ACHN (cell line): ENCODE data around the gene TMEM130.

Source experiments
- DNase-seq: peaks from one replicate; pipeline ENCODE4 v3.0.0-alpha.2; 2015
- in situ Hi-C: cut with HindIII; loops from 2 replicates; pipeline ENCODE4 v1.10.0; 2017; ENCODE audit warnings: low sequenced_read_pairs, low pct_ligation_motif_present, low pct_unique_long_range_greater_than_20kb

Gene TMEM130

DNA sequence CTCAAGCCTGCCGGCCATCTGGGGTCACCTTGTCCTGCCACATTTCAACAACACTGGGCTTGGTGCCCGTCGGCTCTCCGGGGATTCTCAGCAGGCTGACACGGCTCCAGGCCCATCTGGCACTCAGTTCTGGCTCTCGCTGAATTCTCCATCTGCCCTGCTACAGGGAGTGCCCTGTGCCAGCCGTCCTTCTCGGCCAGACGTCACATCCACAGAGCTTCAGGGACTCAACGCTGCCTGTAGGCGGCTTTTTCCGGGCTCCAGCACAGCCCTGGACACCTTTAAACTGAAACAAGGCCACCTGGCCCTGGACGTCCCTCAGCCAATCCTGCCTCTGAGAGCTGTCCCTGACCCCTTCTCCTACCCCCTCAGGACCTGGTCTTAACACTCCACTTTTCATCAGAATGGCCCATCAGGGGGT lies 43.0 kb downstream of the TMEM130 start:
- in situ Hi-C loops, result no loop called here

DNA sequence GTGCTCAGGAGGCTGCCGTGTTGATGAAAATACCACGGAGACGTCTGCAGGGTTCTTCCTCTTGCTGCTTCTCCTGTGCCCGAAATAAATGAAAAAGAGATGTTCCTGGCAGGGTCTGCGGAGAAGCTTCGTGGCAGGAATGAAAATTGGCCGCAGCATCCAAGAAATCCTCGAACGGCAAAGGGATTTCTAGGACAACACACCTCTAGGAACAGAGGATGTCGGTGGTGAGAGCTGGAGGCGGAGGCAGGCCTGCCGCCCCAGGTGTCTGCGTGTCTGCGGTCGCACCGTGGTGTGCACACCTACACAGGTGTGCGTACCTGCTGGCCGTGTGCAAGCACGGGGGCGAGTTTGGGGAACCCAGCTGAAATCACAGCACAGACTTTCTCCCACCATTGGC lies 43.4 kb downstream of the TMEM130 start:
- in situ Hi-C loops, result no loop called here

More for the DNA sequence above, 43.0 kb downstream of the TMEM130 start:
- no peak for DNase-seq

GRCh38 chr7:98823226-98823625 lies 46.6 kb downstream of the TMEM130 start:
- DNase-seq, result no peak
- in situ Hi-C loops, result no loop called here

More for the DNA sequence above, 43.4 kb downstream of the TMEM130 start:
- no peak for DNase-seq

DNA sequence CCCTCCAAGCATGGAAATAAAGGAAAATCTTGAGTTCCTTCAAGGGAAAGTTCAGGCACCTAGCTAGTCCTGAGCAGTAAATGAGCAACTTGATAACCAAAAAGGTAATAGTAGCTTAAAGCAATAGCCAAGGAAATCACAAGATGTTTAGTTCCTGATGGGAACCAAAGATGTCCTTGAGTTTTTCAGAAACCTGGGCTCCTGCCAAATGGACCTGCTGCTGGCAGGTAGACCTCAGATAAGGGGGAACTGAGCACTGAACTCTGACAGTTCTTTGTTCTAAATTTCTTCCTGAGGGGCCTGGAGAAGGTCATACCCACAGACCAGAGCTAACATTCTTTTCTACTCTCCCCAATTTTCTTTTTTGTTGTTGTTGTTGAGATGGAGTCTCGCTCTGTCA lies 48.5 kb downstream of the TMEM130 start:
- DNase-seq, result no peak
- in situ Hi-C loops, result no loop called here

GRCh38 chr7:98816967-98817710 lies 52.7 kb downstream of the TMEM130 start:
- in situ Hi-C loops, result no loop called here
- DNase-seq, result no peak

GRCh38 chr7:98816241-98816640 lies 53.6 kb downstream of the TMEM130 start:
- DNase-seq, result no peak
- in situ Hi-C loops, result no loop called here

DNA sequence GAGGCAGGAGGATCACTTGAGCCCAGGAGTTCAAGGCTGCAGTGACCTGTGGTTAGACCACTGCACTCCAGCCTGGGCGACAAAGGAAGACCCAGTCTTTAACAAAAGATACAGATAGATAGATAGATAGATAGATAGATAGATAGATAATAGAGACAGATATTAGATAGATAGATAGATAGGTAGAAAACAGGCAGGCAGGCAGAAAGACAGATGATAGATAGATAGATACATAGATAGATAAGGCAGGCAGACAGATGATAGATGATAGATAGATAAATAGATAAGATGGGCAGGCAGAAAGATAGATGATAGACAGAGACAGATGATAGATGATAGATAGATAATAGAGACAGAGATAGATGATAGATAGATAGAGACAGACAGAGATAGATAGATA lies 54.5 kb downstream of the TMEM130 start:
- DNase-seq, result no peak
- in situ Hi-C loops, result no loop called here

DNA sequence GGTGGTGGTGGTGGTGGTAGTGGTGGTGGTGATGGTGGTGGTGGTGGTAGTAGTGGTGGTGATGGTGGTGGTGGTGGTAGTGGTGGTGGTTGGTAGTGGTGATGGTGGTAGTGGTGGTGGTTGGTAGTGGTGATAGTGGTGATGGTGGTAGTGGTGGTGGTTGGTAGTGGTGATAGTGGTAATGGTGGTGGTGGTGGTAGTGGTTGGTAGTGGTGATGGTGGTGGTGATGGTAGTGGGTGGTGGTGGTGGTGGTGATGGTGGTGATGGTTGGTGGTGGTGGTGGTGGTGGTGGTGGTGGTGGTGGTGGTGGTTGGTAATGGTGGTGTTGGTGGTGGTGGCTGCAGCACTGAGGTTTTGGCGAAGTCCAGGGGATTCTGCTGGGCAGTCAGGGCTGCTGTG lies 58.5 kb downstream of the TMEM130 start:
- no peak for DNase-seq
- in situ Hi-C loops, result no loop called here

DNA sequence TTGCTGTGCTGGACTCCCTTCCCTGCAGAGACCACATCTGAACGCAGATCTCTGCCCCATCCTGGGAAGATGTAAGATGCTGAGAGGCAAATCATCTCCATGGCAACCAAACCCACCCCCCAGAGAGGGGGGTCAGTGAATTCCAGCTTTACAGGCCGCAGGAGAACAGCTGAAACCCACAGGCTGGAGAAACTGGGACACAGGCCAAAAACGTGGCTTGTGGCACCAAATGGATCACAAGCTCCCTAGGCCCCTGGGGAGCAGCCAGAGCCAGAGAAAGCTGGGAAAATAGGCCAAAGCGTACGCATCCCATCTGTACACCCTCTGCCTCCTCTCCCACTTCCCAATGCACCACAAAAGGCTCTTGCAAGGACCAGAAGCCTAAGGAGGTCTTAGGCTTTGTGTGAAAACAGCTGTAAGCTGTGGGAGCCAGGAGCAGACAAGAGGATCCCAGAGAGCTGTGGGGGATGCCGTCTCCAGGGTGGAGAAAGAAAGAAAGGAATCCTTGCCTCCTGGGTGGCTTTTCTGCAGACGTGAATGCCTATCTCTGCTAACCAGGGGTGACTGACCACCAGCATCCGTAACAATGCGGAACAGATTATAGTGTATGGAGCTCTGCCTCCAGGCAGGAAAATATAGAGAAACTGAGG lies 59.5 kb downstream of the TMEM130 start:
- DNase-seq, result no peak
- in situ Hi-C loops, result no loop called here

DNA sequence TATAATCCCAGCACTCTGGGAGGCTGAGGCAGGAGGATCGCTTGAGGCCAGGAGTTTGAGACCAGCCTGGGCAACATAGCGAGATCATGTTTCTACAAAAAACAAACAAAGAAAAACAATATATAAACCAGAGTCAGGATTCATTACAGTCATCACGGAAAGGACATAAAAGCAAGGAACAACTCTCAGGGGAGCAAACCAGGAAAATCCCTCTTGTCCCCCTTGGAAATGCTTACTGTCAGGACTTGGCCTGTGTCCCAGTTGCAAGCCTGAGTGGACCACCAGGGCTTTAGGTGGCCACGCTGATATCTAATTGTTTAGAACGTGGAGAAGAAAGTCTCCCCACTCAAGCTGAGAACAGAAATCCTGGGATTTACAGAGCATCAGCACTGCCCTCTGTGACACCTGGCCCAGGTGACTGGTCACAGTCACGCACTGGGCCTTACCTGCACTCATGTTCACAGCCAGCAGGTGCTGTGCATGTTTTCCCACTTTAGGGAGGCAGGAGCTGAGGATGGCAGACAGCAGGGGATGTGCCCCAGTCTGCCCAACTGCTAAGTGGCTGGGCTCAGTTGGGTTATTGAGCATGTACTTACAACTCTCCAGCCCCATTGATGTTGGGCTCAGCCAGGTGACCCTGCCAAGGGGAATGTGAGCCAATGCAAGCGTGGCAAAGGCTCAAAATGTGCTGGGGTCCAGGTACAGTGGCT lies 60.9 kb downstream of the TMEM130 start:
- no peak for DNase-seq
- in situ Hi-C loops, result no loop called here

DNA sequence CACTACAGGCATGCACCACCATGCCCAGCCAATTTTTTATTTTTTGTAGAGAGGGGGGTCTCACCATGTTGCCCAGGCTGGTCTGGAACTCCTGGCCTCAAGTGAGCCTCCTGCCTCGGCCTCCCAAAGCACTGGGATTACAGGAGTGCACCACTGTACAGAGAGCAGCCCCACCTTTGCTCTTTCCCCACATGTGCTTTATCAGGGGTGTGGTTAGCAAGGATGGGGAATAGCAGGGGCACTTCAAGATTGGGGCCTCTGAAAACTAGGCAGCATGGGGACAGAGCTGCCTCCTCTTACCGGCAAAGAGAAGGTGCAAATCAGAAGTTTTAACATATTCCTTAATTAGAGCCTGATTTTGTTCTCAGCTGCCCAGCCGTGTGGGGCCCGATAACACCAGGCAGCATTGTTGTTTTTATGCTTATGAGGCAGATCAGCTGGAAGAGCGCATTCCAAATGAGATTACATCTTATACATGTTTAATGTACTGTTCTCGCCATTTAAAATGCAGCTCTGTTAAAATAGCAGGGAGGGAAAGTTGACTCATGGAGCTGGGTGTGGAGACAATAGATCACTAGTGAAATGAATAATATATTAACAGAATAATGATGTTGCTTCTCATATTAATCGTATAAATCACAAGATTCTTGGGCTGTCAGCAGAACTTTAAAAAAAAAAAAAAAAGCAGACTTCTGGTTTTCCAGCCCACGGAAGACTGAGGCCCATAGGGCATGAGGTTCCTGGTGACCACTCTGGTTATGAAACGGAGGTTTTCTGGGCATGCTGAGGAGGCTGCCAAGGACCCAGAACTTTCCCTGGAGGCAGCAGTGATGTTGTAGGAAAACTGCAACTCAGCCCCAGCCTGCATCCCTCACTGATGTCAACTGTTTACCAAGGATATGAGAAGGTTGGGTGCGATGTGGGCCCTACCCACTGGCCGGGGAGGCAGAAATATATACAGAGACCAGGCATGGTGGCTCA lies 62.5 kb downstream of the TMEM130 start:
- no peak for DNase-seq
- in situ Hi-C loops, result no loop called here

DNA sequence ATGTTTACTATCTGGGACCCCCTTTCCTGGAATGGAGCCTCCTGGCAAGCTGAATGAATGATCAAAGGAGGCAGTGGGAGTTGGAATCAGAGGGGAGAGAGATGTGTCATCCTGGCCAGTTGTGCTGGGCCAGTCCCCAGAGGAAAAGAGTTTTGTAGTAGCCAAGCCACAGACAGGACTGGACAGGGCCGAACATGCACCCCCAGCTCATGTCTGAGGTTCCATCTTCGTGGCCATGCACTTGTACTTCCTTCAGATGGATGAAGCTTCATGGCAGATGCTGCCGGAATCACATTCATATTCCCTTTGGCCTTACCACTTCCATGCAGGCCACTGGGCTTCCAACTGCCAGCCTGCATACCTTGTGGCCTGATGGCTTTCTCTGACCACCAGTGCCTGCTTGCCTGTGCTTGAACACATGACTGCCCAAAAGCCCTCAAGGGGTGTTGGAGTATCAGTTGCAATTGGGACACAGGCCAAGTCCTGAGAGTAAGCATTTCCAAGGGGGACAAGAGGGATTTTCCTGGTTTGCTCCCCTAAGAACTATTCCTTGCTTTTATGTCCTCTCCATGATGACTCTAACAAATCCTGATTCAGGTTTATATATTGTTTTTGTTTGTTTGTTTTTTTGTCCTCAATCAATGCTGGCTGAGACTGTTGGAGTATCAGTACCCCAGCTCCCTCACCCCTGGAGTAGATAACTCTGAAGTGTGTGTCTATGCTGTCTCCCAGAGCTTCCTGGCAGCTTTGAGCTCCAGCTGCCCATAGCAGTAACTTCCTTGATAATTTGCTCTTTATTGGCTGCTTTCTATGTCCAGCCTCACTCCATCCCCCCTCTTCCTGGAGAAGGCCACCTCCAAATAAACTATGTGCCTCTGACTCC lies 63.6 kb downstream of the TMEM130 start:
- no peak for DNase-seq
- in situ Hi-C loops, result no loop called here

GRCh38 chr7:98802781-98803110 lies 67.1 kb downstream of the TMEM130 start:
- in situ Hi-C loops, result no loop called here

GRCh38 chr7:98802088-98802780 lies 67.6 kb downstream of the TMEM130 start:
- in situ Hi-C loops, result no loop called here
- no peak for DNase-seq

More at GRCh38 chr7:98802781-98803110, 67.1 kb downstream of the TMEM130 start:
- DNase-seq, result no peak

DNA sequence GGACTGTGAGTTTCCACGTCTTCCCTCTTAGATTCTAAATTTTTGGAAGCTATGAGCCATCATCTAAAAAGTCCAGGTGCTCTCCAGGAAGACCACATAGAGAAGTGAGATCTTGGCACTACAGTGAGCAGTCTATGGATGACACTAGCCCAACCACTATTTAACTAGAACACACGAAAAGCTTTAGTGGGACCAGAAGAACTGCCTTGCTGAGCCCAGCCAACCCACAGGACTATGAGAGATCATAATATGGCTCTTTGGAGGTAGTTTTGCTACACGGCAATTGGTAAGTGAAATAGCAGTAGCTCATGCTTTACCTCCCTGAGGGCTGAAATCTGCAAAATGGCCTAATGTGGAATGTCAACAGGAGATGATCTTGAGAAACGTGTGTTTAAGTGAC lies 68.8 kb downstream of the TMEM130 start:
- no peak for DNase-seq
- in situ Hi-C loops, result no loop called here

GRCh38 chr7:98797150-98797549 lies 72.7 kb downstream of the TMEM130 start:
- in situ Hi-C loops, result no loop called here
- DNase-seq, result no peak
